GM12891 (cell line): ENCODE data around the gene UBR4.

Source experiments
- PAX5 ChIP-seq: IDR thresholded peaks from 2 replicates; pipeline ENCODE4 v1.6.1; 2011; ENCODE audit warnings: low read length, moderate library complexity, mild to moderate bottlenecking; ENCODE audit not compliant: insufficient read depth, severe bottlenecking
- POLR2A ChIP-seq: IDR thresholded peaks from 2 replicates; pipeline ENCODE4 v1.6.1; 2011; ENCODE audit warnings: low read depth, low read length, control low read depth
- POLR2AphosphoS5 ChIP-seq: IDR thresholded peaks from 2 replicates; pipeline ENCODE4 v1.6.1; 2011; ENCODE audit warnings: low read depth, low read length, control low read depth
- POU2F2 ChIP-seq: IDR thresholded peaks from 2 replicates; pipeline ENCODE4 v1.6.1; 2011; ENCODE audit warnings: low read depth, mild to moderate bottlenecking, control low read depth, low read length, moderate library complexity
- SPI1 ChIP-seq: IDR thresholded peaks from 2 replicates; pipeline ENCODE4 v1.6.1; 2011; ENCODE audit warnings: low read depth, low read length, control low read depth
- TAF1 ChIP-seq: IDR thresholded peaks from 2 replicates; pipeline ENCODE4 v1.6.1; 2011; ENCODE audit warnings: low read depth, low read length, control low read depth

DNA sequence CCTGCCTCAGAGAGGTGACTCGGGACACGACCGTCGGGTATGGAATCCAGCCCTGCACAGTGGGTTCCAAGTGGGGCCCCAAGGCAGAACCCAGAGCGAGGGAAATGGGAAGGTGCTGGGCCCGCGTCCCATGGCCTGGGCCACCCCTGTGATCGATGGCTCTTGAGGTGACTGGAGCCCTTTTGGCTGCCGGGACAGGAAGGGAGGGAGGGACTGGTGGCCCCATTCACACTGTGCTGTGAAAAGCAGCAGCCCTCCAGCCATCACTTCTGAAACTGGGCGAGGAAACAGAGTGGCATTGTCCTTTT is 143.2 kb downstream of the UBR4 start:
- TF ChIP-seq POLR2AphosphoS5 (no peak), POLR2A (no peak), SPI1 (no peak), TAF1 (no peak), PAX5 (no peak), POU2F2 (no peak)
